HepG2 (cell line): ENCODE results near the gene ARHGAP26. TPM values are rescaled to one million over a fixed set of nuclear protein-coding genes. Genes with fewer than 3 reads are reported as not detected.

Source experiments
- ATAC-seq: fragments of 200-7000 bp; cut with Tn5 transposase; 3 replicates; pipeline ENCODE4 v1.9.1; 2020; ENCODE audit warnings: mild to moderate bottlenecking, moderate library complexity
- BruUV-seq: library from RNA; stranded (reverse); fragments of 400-500 nt; replicated peaks from 2 replicates; lab custom pipeline; 2021; lab: Mats Ljungman, UMichigan
- CTCF ChIA-PET: fragments of 300-600 bp; formaldehyde crosslinking; extraction: SDS; loops from one replicate; lab custom pipeline; 2021; ENCODE audit warnings: low total read pairs, inconsistent platforms, low intra/inter-chr PET ratio; lab: Yijun Ruan, JAX
- POLR2A ChIA-PET: fragments of 350-600 bp; sonication (Branson Sonifier 250); formaldehyde crosslinking; loops from one replicate; lab custom pipeline; 2020; ENCODE audit warnings: antibody characterized with exemption, inconsistent platforms; lab: Yijun Ruan, JAX
- DNase-seq: peaks from one replicate; pipeline ENCODE4 v3.0.0-alpha.2; 2015; ENCODE audit warnings: low spot score
- FAIRE-seq: peaks from 3 replicates; lab custom pipeline; 2011; peaks lifted over from hg19 to GRCh38; lab: Jason Lieb, UNC
- H2AFZ ChIP-seq: one replicate; pipeline ENCODE4 v1.6.1; 2011; ENCODE audit warnings: low read length, inconsistent platforms
- H3K27ac ChIP-seq: fragments of 300-600 bp; 3 replicates; pipeline ENCODE4 v1.8.0; 2011; ENCODE audit warnings: mixed run types, mild to moderate bottlenecking, mixed read lengths, low read length, inconsistent platforms; ENCODE audit not compliant: insufficient read depth; ENCODE audit errors: extremely low read length
- H3K27me3 ChIP-seq, 2 experiments: fragments of 200-600 bp in 1 of 2; 2 replicates in 1 of 2; 3 replicates in 1 of 2; pipeline versions ENCODE4 v1.6.0 to v1.8.0; 2011; ENCODE audit warnings: low read length in 2 of 2, mild to moderate bottlenecking in 2 of 2, moderate library complexity in 2 of 2, inconsistent platforms in 1 of 2; ENCODE audit not compliant: insufficient read depth in 2 of 2, control insufficient read depth in 1 of 2
- H3K36me3 ChIP-seq, 2 experiments: fragments of 200-600 bp in 1 of 2; replicated peaks in 1 of 2; 2 replicates in 1 of 2; 3 replicates in 1 of 2; pipeline versions ENCODE4 v1.5.1 to v1.8.0; 2011; ENCODE audit warnings: low read length in 2 of 2, inconsistent platforms in 1 of 2; ENCODE audit not compliant: insufficient read depth in 2 of 2, control insufficient read depth in 1 of 2
- H3K4me1 ChIP-seq: 2 replicates; pipeline ENCODE4 v1.5.1; 2012; ENCODE audit warnings: low read length, inconsistent platforms; ENCODE audit not compliant: insufficient read depth
- H3K4me2 ChIP-seq: 2 replicates; pipeline ENCODE4 v1.6.0; 2011; ENCODE audit warnings: low read depth, low read length, inconsistent platforms
- H3K4me3 ChIP-seq, 3 experiments: fragments of 200-600 bp in 1 of 3; sonication (generic), shearing (Covaris generic) in 1 of 3; replicated peaks in 1 of 3; 2 replicates each; pipeline ENCODE4 v1.5.1; 2011 to 2016; ENCODE audit warnings: low read length in 3 of 3, inconsistent platforms in 2 of 3, low read depth in 2 of 3, mild to moderate bottlenecking in 2 of 3, control low read depth in 1 of 3, mixed read lengths in 1 of 3; ENCODE audit not compliant: insufficient read depth in 1 of 3
- H3K79me2 ChIP-seq: one replicate; pipeline ENCODE4 v1.6.1; 2011; ENCODE audit warnings: low read length, inconsistent platforms; ENCODE audit not compliant: insufficient read depth
- H3K9ac ChIP-seq: 2 replicates; pipeline ENCODE4 v1.6.0; 2011; ENCODE audit warnings: mild to moderate bottlenecking, low read depth, low read length, inconsistent platforms; ENCODE audit not compliant: insufficient read depth
- H3K9me3 ChIP-seq: 2 replicates; pipeline ENCODE4 v1.5.1; 2012; ENCODE audit warnings: mild to moderate bottlenecking, low read length
- H4K20me1 ChIP-seq: 2 replicates; pipeline ENCODE4 v1.6.0; 2011; ENCODE audit warnings: inconsistent platforms, mild to moderate bottlenecking, low read length, moderate library complexity; ENCODE audit not compliant: insufficient read depth
- CENPBD1 ChIP-seq: sonication (generic); formaldehyde crosslinking; IDR thresholded peaks from 2 replicates; pipeline ENCODE4 v1.8.0; 2022; ENCODE audit warnings: missing genetic modification reagents, low read depth, mild to moderate bottlenecking, borderline replicate concordance
- CERS6 ChIP-seq: sonication (generic); formaldehyde crosslinking; IDR thresholded peaks from 2 replicates; pipeline ENCODE4 v1.5.0; 2020; ENCODE audit warnings: missing genetic modification reagents
- ESRRA ChIP-seq: sonication (generic); formaldehyde crosslinking; IDR thresholded peaks from 2 replicates; pipeline ENCODE4 v1.5.1; 2020; ENCODE audit warnings: mild to moderate bottlenecking, low read depth, missing genetic modification reagents
- GRHL1 ChIP-seq: sonication (generic); formaldehyde crosslinking; conservative IDR thresholded peaks from 2 replicates; pipeline ENCODE4 v1.8.0; 2022; ENCODE audit warnings: missing genetic modification reagents
- HDAC6 ChIP-seq: fragments of 200-600 bp; sonication (generic); IDR thresholded peaks from 2 replicates; pipeline ENCODE4 v1.7.0; 2017; ENCODE audit warnings: mild to moderate bottlenecking, antibody characterized with exemption, low read length, low read depth
- IRF2 ChIP-seq: IDR thresholded peaks from 2 replicates; pipeline ENCODE4 v1.6.1; 2018; ENCODE audit warnings: missing genetic modification reagents, missing compliant biosample characterization
- KMT2B ChIP-seq: IDR thresholded peaks from 2 replicates; pipeline ENCODE4 v1.6.1; 2016; ENCODE audit warnings: missing genetic modification reagents, missing compliant biosample characterization
- ZBTB44 ChIP-seq: sonication (generic); formaldehyde crosslinking; IDR thresholded peaks from 2 replicates; pipeline ENCODE4 v1.4.0; 2020; ENCODE audit warnings: missing genetic modification reagents
- ZBTB8A ChIP-seq: sonication (generic); formaldehyde crosslinking; IDR thresholded peaks from 2 replicates; pipeline ENCODE4 v1.4.0; 2020; ENCODE audit warnings: mild to moderate bottlenecking, low read depth, missing genetic modification reagents, borderline replicate concordance
- ZFP36L1 ChIP-seq: sonication (generic); formaldehyde crosslinking; IDR thresholded peaks from 2 replicates; pipeline ENCODE4 v1.8.0; 2022; ENCODE audit warnings: mild to moderate bottlenecking, missing genetic modification reagents, moderate library complexity
- ZNF10 ChIP-seq: sonication (generic); formaldehyde crosslinking; IDR thresholded peaks from 2 replicates; pipeline ENCODE4 v1.4.0; 2020; ENCODE audit warnings: mild to moderate bottlenecking, low read depth, missing genetic modification reagents, borderline replicate concordance
- ZNF333 ChIP-seq: sonication (generic); formaldehyde crosslinking; IDR thresholded peaks from 2 replicates; pipeline ENCODE4 v1.4.0; 2020; ENCODE audit warnings: mild to moderate bottlenecking, missing genetic modification reagents, borderline replicate concordance
- ZNF678 ChIP-seq: sonication (generic); formaldehyde crosslinking; IDR thresholded peaks from 2 replicates; pipeline ENCODE4 v1.4.0; 2020; ENCODE audit warnings: mild to moderate bottlenecking, missing genetic modification reagents
- WGBS: methylation state at CpG from one replicate; pipeline ENCODE4 v1.1.6; 2017; ENCODE audit warnings: low lambda C conversion rate; 5-methylcytosine and 5-hydroxymethylcytosine counted together
- in situ Hi-C: cut with HindIII; loops from 2 replicates; pipeline ENCODE4 v1.10.0; 2017; ENCODE audit warnings: low pct_unique_long_range_greater_than_20kb; ENCODE audit not compliant: extremely low pct_ligation_motif_present
- intact Hi-C: fragments of 100-400 bp; cut with micrococcal nuclease; formaldehyde crosslinking; loops from one replicate; pipeline ENCODE4 v1.10.0; 2022; ENCODE audit not compliant: unreplicated experiment
- polyA plus RNA-seq, 8 experiments: library from polyadenylated mRNA; depleted of rRNA in 3 of 8; stranded (reverse) in 7 of 8; unstranded in 1 of 8; fragments of >200 nt; fragmentation: Illumina TruSeq in 4 of 8; extraction: Trizol in 4 of 8; gene quantifications; 2 replicates each; pipeline versions ENCODE4 v1.2.1 to v1.2.3, GENCODE V29; 2011 to 2016; ENCODE audit warnings: low read depth in 4 of 8, missing spikeins in 1 of 8, mixed read lengths in 1 of 8; ENCODE audit not compliant: insufficient read depth in 1 of 8
- total RNA-seq, 5 experiments: library from RNA; depleted of rRNA; stranded (reverse); fragments of >200 nt; fragmentation: Illumina TruSeq; extraction: Trizol; gene quantifications; 2 replicates each; pipeline ENCODE4 v1.2.3, GENCODE V29; 2016; ENCODE audit warnings: low read depth in 1 of 5

The ARHGAP26 gene
- total and polyA plus RNA-seq, 2 of the 13 experiments (the other 11 are each of a cell fraction or from before 2014, with no cell fraction given): 9.6 to 18.2 TPM

- BruUV-seq: no TSS peak
- intact Hi-C loops: no loop called here
- in situ Hi-C loops: loop anchor here (5.0 kb wide), 1 partner anchor 100 kb away; the partner anchor contains the start of gene ARHGAP26
These were observed 102.6 kb downstream of the ARHGAP26 start for GRCh38 chr5:142872795-142873194.

More at GRCh38 chr5:142872795-142873194, 102.6 kb downstream of the ARHGAP26 start:
- Histone ChIP-seq H3K4me2 (no peak overlapping the region), H3K27ac (no peak overlapping the region), H2AFZ (no peak overlapping the region), H3K4me3 (no peak overlapping the region), H3K4me1 (peaks cover 62% of the 10 kb centered on the region), H4K20me1 (no peaks in the 10 kb centered on the region), H3K27me3 (no peaks in the 10 kb centered on the region), H3K9me3 (no peaks in the 10 kb centered on the region), H3K79me2 (peaks cover 16% of the 10 kb centered on the region), H3K36me3 (0 out of 5 replicates have a peak, but pooled peaks cover 0 to 3% of the 10 kb centered on the region in 2 experiments), H3K9ac (no peak overlapping the region)
- TF ChIP-seq KMT2B (CRISPR knock-in tag) (no peak), GRHL1 (CRISPR knock-in tag) (no peak), ZBTB8A (CRISPR knock-in tag) (no peak), ZNF10 (CRISPR knock-in tag) (no peak), ZNF333 (CRISPR knock-in tag) (no peak), HDAC6 (no peak), CERS6 (CRISPR knock-in tag) (no peak), ZBTB44 (no peak), ZNF678 (CRISPR knock-in tag) (no peak), ZFP36L1 (CRISPR knock-in tag) (no peak), CENPBD1 (CRISPR knock-in tag) (no peak), ESRRA (CRISPR knock-in tag) (no peak), IRF2 (no peak)
- DNase-seq: no peak
- no peak for FAIRE-seq
- POLR2A ChIA-PET: no interaction called here
- WGBS: 62% methylated on average over 3 of the region's 3 CpGs
- ATAC-seq: no peak
- CTCF ChIA-PET: no interaction called here
